OCI-M2 (cell line): ENCODE data around the gene LRRK1.

Experiments
- DNase-seq: peaks from one replicate; lab custom pipeline; 2025; ENCODE audit not compliant: unreplicated experiment; lab: John Stamatoyannopoulos, UW

LRRK1 gene

GRCh38 chr15:100890051-100890720 is 29.0 kb upstream of the LRRK1 start:
- DNase-seq = no peak

- no peak for DNase-seq
Observed at GRCh38 chr15:100890850-100891249, 28.3 kb upstream of the LRRK1 start.

GRCh38 chr15:100891307-100892012 is 27.7 kb upstream of the LRRK1 start:
- DNase-seq = no peak

GRCh38 chr15:100892013-100892355 is 27.2 kb upstream of the LRRK1 start:
- DNase-seq = no peak

GRCh38 chr15:100893261-100893963 is 25.7 kb upstream of the LRRK1 start:
- DNase-seq = no peak

- no peak for DNase-seq
Observed at GRCh38 chr15:100893964-100894295, 25.2 kb upstream of the LRRK1 start.

GRCh38 chr15:100895721-100896120 is 23.4 kb upstream of the LRRK1 start:
- DNase-seq = no peak

- no peak for DNase-seq
Observed at GRCh38 chr15:100897221-100898151, 21.7 kb upstream of the LRRK1 start.

- no peak for DNase-seq
Observed at GRCh38 chr15:100898152-100898490, 21.0 kb upstream of the LRRK1 start.

GRCh38 chr15:100898661-100899462 is 20.3 kb upstream of the LRRK1 start:
- no peak for DNase-seq

- DNase-seq = no peak
Observed at GRCh38 chr15:100899601-100900000, 19.6 kb upstream of the LRRK1 start.

- DNase-seq = no peak
Observed at GRCh38 chr15:100900136-100900794, 18.9 kb upstream of the LRRK1 start.

- DNase-seq = no peak
Observed at GRCh38 chr15:100900795-100901169, 18.4 kb upstream of the LRRK1 start.

GRCh38 chr15:100901296-100901695 is 17.9 kb upstream of the LRRK1 start:
- no peak for DNase-seq

GRCh38 chr15:100901702-100902435 is 17.3 kb upstream of the LRRK1 start:
- DNase-seq = no peak

- DNase-seq = no peak
Observed at GRCh38 chr15:100902436-100903167, 16.6 kb upstream of the LRRK1 start.

- DNase-seq = no peak
Observed at GRCh38 chr15:100903168-100903554, 16.0 kb upstream of the LRRK1 start.

GRCh38 chr15:100905850-100906249 is 13.3 kb upstream of the LRRK1 start:
- DNase-seq = no peak

GRCh38 chr15:100908466-100908865 is 10.7 kb upstream of the LRRK1 start:
- DNase-seq = no peak
